Activated T-cell treated with anti-CD3 and anti-CD28 coated beads, Interleukin-2, amount 50 U/mL, for 4 hours (primary cell): ENCODE results near the gene CD79B. TPM values are rescaled to one million over a fixed set of nuclear protein-coding genes. Genes with fewer than 3 reads are reported as not detected.
A peak's percentile ranks its signal among the peaks of the same experiment; 100 is the strongest.

ENCODE experiments used
- ATAC-seq, 2 donors: fragments of 200-7000 bp; cut with Tn5 transposase; one replicate each; pipeline ENCODE4 v1.10.0; 2021
- DNase-seq: peaks from one replicate; pipeline ENCODE4 v3.0.0-alpha.2; 2020
- H3K27me3 Mint-ChIP-seq: one replicate; pipeline ENCODE4 v1.8.0; 2021; ENCODE audit warnings: low read depth, mixed read lengths
- H3K36me3 Mint-ChIP-seq: one replicate; pipeline ENCODE4 v1.8.0; 2022; ENCODE audit warnings: mixed read lengths; ENCODE audit not compliant: insufficient read depth
- H3K4me1 Mint-ChIP-seq: one replicate; pipeline ENCODE4 v1.8.0; 2021; ENCODE audit warnings: low read depth, mixed read lengths
- H3K4me3 Mint-ChIP-seq: one replicate; pipeline ENCODE4 v1.8.0; 2021; ENCODE audit warnings: mild to moderate bottlenecking, moderate library complexity, mixed read lengths
- H3K9me3 Mint-ChIP-seq: one replicate; pipeline ENCODE4 v1.8.0; 2021; ENCODE audit warnings: mixed read lengths
- total RNA-seq, 3 donors: library from RNA; stranded (reverse); gene quantifications; one replicate each; pipeline ENCODE4 v1.2.1, GENCODE V29; 2021

Gene CD79B
- total RNA-seq = 10 to 100 TPM; 15.3 to 21.6 (median 17.1) TPM

DNA sequence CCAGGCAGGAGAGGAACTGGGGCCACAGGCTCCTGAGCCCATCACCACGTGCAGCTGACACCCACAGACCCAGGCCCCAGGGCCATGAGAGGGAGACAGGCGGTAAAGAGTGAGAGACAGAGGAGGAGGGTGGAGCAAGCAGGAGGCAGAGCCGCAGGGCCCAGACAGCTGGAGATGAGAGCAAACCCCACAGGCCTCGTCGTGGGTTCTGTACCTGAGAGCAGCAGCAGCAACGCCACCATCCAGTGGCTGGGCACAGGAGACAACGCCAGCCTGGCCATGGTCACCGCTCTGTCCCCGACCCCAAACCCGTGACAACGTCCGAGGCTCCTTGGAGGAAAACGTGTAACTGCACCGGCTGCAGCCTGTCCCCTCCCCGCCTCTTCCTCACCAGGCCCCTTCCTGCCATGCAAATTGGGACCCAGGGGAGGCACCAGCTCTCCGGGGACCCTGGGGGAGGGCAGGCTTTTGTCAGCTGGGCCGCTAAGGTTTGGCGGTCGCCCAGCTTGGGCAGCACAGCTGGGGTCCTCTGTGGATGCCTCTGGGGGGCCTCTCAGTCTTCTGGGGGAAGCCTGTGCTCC lies at the start of gene CD79B:
Gene CD79B, minus strand, starts transcription at position 351 of the 581 bp plus-strand sequence. Its CDS starts 70 bp downstream, at position 281.
- peak within 1 kb of the TSS; percentile 88 for H3K4me3 Mint-ChIP-seq
- H3K4me1 Mint-ChIP-seq = peaks cover 27% of the 10 kb centered on the region
- ATAC-seq (peak; percentile 76 to 77), DNase-seq (no peak)
- no peaks in the 10 kb centered on the region for H3K27me3 Mint-ChIP-seq
- no peaks in the 10 kb centered on the region for H3K36me3 Mint-ChIP-seq
- no peaks in the 10 kb centered on the region for H3K9me3 Mint-ChIP-seq

DNA sequence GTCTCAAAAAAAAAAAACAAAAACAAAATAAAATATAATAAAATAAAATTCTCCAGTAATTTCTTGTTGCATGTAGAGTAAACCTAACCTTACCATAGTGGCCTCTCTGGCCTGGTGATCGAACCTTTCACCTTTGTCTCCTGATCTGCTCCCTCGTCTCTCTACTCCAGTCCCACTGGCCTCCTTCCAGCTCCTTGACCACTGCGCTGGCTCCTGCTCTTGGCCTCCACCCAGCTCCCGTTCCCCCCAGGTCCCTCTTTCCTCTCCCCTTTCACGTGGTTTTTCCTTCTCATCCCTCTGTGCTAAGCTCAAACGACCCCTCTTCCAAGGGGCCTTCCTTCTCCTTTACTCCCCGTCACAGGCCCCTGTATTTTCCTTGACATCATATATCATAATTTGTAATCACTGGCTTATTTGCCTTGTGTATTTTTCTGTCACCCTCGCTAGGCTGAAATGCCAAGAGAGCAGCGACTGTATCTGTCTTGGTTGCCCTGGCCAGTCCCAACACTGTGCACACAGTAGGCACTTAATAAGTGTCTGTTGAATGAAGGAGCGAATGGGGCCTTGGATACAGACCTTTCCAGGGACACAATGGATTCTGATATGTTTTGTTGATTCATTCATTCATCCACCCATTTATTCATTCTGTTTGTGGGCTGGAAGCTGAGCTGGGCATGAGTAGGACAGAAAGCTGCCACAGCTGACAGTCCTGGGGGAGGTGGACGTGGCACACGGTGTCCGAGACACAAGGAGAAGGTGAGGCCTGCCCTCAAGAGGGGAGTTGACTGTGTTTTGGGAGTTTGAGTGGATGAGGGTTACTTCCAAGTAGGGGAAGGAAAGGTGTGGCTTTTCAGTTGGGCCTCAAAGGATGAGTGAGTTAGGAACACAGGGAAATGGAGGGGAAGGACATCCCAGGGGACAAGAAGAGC lies 46.4 kb upstream of the CD79B start:
- peaks cover 12% of the 10 kb centered on the region for H3K9me3 Mint-ChIP-seq
- DNase-seq = no peak
- H3K36me3 Mint-ChIP-seq = no peaks in the 10 kb centered on the region
- H3K27me3 Mint-ChIP-seq = no peaks in the 10 kb centered on the region
- H3K4me1 Mint-ChIP-seq = no peaks in the 10 kb centered on the region
- ATAC-seq = no peak
- H3K4me3 Mint-ChIP-seq = no peak overlapping the region

DNA sequence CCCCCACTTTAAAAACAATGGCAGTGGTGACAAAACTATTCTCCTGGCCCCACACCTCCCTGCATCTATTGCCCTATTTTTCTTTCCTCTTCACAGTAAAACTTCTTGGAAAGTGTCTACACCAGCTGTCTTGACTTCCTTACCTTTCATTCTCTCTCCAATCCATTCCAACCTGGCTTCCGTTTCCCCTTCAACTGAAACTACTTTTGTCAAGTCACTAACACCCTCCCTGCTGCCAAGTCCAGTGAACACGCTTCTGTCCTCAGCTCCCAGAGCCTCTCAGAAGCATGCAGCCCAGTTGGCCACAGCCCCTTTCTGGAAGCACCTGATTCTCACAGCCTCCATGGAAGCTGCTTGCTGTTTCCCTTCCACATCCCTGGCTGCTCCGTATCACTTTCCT lies 44.6 kb upstream of the CD79B start:
- H3K4me3 Mint-ChIP-seq = no peak overlapping the region
- DNase-seq (no peak), ATAC-seq (no peak)
- H3K9me3 Mint-ChIP-seq = peaks cover under 1% of the 10 kb centered on the region
- no peaks in the 10 kb centered on the region for H3K27me3 Mint-ChIP-seq
- no peaks in the 10 kb centered on the region for H3K36me3 Mint-ChIP-seq
- no peaks in the 10 kb centered on the region for H3K4me1 Mint-ChIP-seq

DNA sequence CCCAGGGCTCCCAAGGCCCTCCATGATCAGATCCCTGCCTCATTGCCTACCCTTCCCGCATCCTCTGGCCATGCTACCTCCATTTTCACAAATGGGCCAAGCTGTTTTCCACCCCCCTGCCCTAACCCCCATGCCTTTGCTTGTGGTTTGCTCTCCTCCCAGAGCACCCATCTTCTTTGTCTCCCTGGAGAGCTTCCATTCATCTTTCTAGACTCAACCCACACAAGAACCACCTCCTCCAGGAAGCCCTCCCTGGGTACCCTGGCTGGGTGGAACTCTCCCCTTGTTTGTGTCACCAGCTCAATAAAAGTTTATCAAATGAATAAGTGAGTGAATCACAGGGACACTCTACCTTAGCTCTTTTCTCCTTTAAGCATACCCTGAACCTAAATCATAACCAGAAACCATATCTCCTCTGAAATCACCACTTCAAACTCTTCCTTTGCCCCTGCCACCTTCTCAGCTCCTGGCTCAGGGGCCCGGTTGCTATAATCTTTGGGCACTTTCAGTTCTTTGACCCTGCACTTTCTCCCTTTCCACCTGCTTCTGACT lies 43.5 kb upstream of the CD79B start:
- ATAC-seq = peak in 1 of 2 donors; percentile 9
- Mint-ChIP-seq H3K27me3 (no peaks in the 10 kb centered on the region), H3K4me1 (no peaks in the 10 kb centered on the region), H3K36me3 (no peaks in the 10 kb centered on the region), H3K4me3 (no peak overlapping the region), H3K9me3 (no peaks in the 10 kb centered on the region)
- no peak for DNase-seq

DNA sequence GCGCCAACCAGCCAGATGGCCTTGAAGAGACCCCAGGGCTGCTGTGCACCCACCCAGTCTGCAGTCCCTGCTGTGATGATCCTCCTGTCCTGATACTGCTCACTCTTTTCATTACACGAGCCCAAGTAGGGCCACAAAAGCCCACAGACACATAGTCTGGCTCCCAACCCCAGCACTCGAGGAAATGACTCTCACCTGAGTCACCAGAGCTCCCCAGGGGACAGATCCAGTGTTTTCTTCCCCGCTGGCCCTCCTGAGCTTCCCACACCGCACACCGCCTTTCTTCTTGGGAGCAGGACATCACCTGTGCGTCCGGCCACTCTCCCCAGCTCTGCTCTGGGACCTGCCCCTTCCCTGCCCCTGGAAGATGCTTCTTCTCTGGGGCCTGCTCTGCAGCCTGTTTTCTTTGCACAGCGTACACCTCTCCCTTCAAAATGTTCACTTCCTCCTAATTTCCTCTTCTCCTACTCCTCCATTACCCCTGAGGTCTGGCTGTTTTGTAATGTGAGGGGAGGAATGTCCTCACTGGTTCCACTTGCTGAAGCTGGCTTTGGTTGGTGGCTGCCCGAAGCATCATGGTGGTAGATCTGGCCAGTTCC lies 42.6 kb upstream of the CD79B start:
- H3K9me3 Mint-ChIP-seq = no peaks in the 10 kb centered on the region
- ATAC-seq = peak; percentile 18 to 32
- H3K4me1 Mint-ChIP-seq = no peaks in the 10 kb centered on the region
- no peaks in the 10 kb centered on the region for H3K27me3 Mint-ChIP-seq
- no peaks in the 10 kb centered on the region for H3K36me3 Mint-ChIP-seq
- no peak overlapping the region for H3K4me3 Mint-ChIP-seq
- DNase-seq = no peak

DNA sequence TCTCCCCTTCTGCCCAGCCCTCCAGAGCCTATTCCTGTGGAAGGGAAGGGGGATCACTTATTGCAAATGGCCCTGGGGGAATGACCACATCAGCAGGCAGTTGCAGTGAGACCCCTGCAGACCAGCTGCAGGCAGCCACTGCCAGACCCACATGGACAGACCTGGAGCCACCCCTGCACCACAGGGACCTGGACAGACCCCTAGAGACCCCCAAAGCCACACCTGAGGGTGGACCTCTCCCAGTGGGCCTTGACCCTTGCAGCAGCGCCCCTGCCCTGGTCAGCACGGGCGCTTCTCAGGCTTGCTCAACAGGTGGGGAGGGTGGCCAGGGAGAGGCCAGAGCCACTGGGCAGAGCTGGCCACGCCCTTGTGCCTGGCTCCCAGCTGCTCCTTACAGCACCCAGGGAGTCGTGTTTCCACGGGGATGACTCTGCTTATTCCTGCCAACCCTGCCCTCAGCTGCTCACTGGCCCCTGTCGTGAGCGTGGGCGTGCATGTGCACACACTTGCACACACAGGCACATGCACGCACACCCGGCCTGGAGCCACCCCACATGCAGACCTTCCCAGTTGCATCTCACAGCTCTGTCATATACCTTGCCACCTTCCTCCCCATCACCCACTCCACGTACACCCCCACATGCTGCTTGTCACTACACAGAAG lies 41.9 kb upstream of the CD79B start:
- ATAC-seq = no peak
- H3K4me3 Mint-ChIP-seq = no peak overlapping the region
- DNase-seq = no peak

DNA sequence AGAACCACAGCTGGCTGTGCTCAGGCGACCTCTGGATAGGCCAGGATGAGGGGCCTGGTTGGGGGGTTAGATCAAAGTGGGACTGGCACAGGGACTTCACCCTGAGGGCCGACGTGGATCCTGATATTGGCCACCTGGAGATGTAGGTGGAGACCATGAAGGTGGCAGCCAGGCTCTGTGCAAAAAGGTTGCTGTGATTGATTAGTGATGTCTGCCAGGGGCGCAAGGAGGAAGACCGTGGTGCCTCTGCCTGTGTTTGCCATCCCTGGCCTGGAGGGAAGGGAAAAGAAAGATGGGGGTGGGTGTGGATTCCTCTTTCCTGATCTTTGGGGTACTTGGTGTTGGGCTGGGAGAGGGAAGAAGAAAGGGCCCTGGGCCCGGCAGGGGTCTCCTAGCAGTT lies 41.1 kb upstream of the CD79B start:
- H3K4me1 Mint-ChIP-seq = no peaks in the 10 kb centered on the region
- ATAC-seq (no peak), DNase-seq (no peak)
- H3K9me3 Mint-ChIP-seq = no peaks in the 10 kb centered on the region
- H3K27me3 Mint-ChIP-seq = no peaks in the 10 kb centered on the region
- H3K36me3 Mint-ChIP-seq = no peaks in the 10 kb centered on the region
- H3K4me3 Mint-ChIP-seq = no peak overlapping the region

More for the DNA sequence above, 41.9 kb upstream of the CD79B start:
- Mint-ChIP-seq H3K9me3 (no peaks in the 10 kb centered on the region), H3K36me3 (no peaks in the 10 kb centered on the region), H3K27me3 (no peaks in the 10 kb centered on the region), H3K4me1 (no peaks in the 10 kb centered on the region)

DNA sequence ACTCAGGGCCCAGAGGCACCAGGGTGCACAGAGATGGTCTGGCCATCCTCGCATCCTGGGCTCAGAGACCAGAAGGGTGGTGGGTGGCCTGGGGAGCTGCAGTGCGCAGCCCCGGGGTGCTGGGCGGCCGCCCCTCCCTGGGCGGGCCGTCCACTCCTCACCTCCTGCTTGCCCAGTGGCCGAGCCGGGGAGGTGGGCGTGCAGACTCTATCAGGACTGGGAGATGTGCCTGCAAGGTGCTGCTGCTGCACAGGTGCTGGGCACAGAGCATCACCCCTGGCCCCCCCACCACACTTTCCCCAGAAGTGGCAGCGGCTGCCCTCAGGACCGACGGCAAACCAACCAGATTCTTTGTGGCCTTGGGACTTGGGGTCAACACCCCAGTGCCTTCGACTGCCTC lies 40.7 kb upstream of the CD79B start, which contains the start of gene SCN4A:
Gene SCN4A, minus strand, starts transcription at position 123 of the 400 bp plus-strand sequence. Its CDS starts 77 bp downstream, at position 46.
- H3K27me3 Mint-ChIP-seq = no peaks in the 10 kb centered on the region
- DNase-seq (no peak), ATAC-seq (no peak)
- no peaks in the 10 kb centered on the region for H3K9me3 Mint-ChIP-seq
- no peak within 1 kb of the TSS for H3K4me3 Mint-ChIP-seq
- H3K4me1 Mint-ChIP-seq = no peaks in the 10 kb centered on the region
- no peaks in the 10 kb centered on the region for H3K36me3 Mint-ChIP-seq

DNA sequence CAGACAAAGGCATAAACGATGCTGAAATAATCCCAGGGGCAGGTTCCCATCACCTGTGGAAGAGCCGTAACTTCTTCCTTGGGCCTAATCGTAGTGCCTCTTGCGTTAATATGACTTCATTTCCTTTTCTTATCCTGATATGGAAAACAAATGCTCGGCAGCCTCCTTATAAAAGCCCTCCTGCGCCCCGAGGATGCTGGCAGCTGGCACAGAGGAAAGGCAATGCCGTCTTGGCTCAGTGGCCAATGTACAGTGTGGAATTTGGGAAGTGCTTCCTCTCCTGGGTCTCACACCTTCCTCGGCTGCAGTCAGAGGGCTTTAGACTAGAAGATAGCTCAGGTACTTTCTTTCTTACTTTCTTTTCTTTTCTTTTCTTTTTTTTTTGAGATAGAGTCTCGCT lies 37.1 kb upstream of the CD79B start:
- H3K9me3 Mint-ChIP-seq = no peaks in the 10 kb centered on the region
- no peak overlapping the region for H3K4me3 Mint-ChIP-seq
- H3K27me3 Mint-ChIP-seq = no peaks in the 10 kb centered on the region
- H3K4me1 Mint-ChIP-seq = peaks cover 12% of the 10 kb centered on the region
- DNase-seq (no peak), ATAC-seq (no peak)
- no peaks in the 10 kb centered on the region for H3K36me3 Mint-ChIP-seq

DNA sequence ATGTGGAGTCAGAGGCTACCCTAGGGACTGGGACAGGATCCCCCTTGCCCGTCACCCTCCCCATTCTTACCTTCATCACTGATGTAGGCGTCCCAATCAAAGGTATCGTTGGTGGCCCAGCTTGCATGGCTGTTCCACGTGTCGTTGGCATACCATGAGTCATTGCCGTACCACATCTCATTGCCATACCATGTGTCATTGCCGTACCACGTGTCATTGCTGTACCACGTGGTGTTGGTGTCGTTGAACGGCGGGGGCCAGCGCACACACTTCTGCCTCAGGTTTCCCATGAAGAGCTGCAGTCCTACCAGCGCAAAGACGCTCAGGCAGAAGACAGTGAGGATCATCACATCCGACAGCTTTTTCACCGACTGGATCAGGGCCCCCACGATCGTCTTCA lies 35.8 kb upstream of the CD79B start:
- Mint-ChIP-seq H3K36me3 (no peaks in the 10 kb centered on the region), H3K4me3 (no peak overlapping the region), H3K4me1 (peaks cover 12% of the 10 kb centered on the region), H3K27me3 (no peaks in the 10 kb centered on the region), H3K9me3 (no peaks in the 10 kb centered on the region)
- DNase-seq = no peak
- peak; percentile 11 to 39 for ATAC-seq

DNA sequence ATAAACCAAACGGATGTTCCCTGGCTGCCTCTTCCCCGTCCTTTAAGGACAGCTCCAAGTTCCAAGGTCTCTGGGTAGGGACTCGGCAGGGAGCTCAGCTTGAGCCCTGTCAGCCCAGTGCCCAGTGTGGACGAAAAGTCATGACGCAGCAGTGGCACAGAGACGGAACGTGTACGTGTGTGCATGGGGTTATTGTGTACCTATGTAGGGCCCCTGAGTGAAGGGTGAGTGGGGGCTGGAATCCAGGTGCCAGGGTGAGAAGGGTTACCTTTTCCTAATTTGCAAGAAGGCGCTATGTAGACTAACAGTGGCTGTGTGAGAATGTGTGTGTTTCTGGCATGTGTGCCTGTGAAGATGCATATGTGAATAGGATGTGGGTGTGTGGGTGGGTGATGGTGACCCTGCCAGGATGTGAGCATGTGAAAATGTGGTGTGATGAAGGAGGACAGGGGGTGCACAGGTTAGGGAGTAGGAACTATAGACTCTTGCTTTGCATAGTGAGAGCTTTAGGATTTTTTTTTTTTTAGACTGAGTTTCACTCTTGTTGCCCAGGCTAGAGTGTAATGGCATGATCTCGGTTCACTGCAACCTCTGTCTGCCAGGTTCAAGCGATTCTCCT lies 34.6 kb upstream of the CD79B start:
- Mint-ChIP-seq H3K4me1 (peaks cover 12% of the 10 kb centered on the region), H3K4me3 (no peak overlapping the region), H3K9me3 (no peaks in the 10 kb centered on the region), H3K27me3 (no peaks in the 10 kb centered on the region), H3K36me3 (no peaks in the 10 kb centered on the region)
- DNase-seq = no peak
- ATAC-seq = peak; percentile 74 to 91

DNA sequence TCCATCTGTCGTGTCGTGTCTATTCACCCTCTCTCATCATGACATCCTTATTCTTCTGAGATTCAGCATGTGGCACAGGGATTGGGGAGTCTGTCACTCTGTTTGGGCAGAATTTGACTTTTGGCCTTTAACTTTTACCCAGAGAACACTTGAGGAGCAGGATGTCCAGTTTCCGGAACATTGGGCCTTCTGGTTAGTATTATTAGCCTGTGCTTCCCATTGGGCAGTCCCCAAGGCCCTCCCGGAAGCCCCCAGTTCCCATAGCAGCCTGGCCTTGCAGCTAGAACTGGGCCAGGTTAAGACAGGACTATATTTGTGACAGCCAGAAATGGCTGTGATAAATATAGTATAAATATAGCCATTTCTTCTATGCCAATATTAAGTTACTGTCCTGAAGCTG lies 31.0 kb upstream of the CD79B start:
- no peaks in the 10 kb centered on the region for H3K36me3 Mint-ChIP-seq
- ATAC-seq = no peak
- peaks cover 14% of the 10 kb centered on the region for H3K4me1 Mint-ChIP-seq
- H3K9me3 Mint-ChIP-seq = no peaks in the 10 kb centered on the region
- H3K27me3 Mint-ChIP-seq = no peaks in the 10 kb centered on the region
- no peak overlapping the region for H3K4me3 Mint-ChIP-seq
- no peak for DNase-seq

DNA sequence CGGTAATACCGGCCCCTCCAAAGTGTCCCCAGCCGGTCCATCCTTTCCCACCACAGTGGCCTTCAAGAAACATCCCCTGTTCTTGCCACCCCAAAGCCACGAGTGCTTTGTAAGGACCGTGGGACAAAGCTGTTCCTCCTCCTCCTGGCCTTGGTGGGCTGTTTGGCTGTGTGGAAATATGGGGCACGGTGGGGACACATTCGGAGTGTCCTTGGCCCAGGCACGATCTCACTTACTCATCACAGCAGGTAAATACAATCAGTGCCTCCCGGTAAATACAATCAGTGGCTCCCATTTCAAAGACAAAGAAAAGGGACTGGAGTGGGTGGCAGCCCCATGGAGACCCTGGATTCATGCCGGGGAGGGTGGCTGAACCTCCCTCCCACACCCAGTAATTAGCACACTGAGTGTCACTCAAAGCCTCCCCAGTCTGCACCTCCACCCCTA lies 30.2 kb upstream of the CD79B start:
- Mint-ChIP-seq H3K36me3 (no peaks in the 10 kb centered on the region), H3K4me1 (peaks cover 13% of the 10 kb centered on the region), H3K27me3 (no peaks in the 10 kb centered on the region), H3K4me3 (no peak overlapping the region), H3K9me3 (no peaks in the 10 kb centered on the region)
- no peak for DNase-seq
- ATAC-seq = no peak
